Esophagus mucosa (tissue), 1 donor: ENCODE results near the gene NTSR1. TPM values are rescaled to one million over a fixed set of nuclear protein-coding genes. Genes with fewer than 3 reads are reported as not detected.

Experiments
- ATAC-seq: fragments of 200-7000 bp; cut with Tn5 transposase; one replicate; pipeline ENCODE4 v1.9.1; 2020
- total RNA-seq: library from RNA; stranded (reverse); gene quantifications from one replicate; pipeline ENCODE4 v1.2.4, GENCODE V29; 2023
- donor health status: DM: yes; HTN: yes; CAD: no.

Gene NTSR1
- total RNA-seq, 1 donor from 2014 or later, result not detected

DNA sequence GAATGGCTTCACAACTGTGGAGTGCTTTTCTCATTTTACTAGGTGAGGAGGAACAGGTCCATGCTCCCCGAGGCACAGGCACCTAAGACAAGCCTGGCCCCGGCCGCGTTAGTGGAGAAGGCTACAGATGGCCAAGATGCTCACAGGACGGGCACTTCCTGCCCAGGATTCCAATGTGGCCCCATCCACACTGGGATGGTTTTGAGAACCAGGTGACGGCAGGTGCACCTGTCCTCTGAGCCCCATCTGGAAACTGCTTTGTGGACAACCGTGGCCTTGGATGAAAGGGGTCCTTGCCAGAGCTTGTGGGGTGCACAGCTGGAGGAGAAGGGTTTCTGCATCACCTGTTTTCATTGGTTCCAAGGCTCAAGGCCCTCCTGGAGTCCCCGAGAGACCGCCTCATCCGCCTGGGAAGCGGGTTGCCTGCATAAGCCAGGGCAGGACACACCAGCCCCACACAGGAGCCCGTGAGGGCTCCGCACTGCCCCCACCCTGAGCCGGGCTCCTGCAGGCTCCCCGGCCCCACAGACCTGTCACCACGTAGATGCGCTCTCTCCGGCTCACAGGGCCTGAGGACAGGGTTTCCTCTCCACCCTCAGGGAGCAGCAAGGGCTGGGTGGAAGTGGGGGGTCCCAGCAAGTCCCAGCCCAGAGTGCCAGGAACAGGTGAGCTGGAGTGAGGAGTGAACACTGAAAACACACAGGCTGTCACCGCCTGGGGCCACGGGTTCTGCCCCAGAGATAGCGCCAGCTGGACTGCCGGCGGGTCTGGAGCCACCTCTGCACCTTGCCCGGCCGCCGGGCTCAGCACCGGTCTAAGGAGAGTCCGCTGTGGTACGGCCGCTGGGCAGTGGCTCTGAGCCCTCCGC, 18.3 kb downstream of the NTSR1 start:
- no peak for ATAC-seq

DNA sequence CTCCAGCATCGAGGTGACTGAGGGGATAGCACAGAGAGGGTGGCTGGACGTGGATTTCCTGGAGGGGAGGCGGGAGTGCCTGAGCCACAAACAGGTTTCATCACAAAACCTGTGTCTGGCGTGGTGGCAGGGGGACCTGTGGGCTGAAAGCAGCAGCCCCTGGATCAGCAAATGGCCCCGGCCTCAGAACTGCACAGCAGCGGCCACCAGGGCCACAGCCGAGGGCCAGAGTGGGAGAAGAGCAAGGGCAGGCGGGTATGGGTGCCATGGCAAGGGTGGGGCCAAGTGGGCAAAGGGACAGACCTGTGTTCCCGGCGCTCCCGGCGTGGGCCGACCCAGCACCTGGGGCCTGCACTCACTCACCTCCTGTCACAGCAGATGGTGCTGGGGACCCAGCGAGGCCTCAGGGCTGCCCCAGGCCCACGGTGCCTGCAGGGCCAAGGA, 19.0 kb downstream of the NTSR1 start:
- peak; percentile 13 for ATAC-seq

DNA sequence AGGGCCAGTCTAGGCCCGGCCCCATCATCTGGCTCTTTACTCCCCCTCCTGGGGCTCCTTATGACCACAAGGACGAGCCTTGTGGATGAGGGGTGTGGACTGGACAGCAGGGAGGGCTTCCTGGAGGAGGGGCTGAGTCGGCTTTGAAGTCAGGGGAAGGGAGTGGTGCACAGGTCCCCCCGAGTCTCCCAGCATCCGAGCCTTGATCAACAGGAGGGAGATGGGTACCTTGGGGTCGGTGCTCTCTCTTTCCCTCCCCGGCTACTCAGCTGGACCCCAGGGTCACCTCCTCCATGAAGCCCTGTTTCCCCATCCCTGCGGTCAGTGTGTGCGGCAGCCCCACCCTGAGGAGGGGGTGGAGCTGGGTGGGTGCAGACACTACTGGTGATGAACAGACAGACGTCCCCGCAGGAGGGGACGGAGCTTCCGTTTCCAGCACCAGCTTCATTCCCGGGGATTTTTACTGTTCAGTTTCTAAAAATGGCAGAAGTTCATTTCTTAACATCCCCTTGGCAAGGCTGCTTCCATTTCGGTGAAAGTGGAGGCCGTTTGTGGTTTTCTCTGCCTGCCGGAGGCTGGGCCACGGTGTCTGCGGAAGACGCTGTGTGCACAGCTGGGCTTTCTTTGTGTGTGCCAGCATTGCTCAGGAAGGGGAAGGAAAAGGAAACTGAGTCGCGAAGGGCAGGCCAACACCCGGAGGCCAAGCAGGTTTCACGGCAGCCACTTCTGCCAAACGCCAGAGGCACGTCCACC, 19.6 kb downstream of the NTSR1 start:
- no peak for ATAC-seq

DNA sequence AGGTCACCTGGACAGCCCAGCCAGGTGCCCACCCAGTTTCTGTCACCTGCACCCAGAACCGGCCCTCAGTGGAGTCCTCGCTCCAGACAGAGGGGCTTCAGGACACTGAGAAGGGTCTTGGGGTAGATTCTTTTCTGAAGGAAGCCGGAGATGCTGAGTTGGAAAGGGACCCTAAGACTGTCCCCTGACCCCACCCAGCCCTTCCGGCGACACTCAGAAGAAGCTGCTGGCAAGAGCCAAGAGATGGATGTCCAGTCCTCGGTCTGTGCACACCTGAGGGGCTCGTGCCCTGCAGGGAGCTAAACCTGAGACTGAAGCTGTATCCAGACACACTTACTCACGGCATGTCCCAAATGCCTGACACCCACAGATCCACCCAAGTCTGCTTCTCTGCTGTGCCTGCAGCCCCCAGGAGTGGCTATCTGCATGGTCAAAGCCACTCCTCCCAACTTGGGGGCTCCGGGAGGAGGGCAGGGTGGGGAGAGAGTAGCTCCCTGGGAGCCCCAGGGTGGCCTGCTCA, 20.2 kb downstream of the NTSR1 start:
- no peak for ATAC-seq

DNA sequence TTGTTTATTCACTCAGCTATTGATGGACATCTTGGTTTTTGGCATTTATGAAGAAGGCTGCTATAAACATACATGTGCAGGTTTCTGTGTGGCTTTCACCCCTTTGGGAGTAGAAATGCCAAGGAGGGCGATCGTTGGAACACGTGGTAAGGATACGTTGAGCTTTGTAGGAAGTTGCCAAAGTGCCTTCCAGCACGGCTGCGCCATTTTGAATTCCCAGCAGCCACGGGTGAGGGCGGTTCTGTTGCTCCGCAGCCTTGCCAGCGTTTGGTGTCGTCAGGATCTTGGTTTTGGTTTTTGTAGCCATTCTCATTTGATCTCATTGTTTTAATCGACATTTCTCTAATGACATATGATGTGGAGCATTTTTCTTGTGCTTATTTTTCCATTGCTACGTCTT, 21.8 kb downstream of the NTSR1 start:
- ATAC-seq, result no peak

DNA sequence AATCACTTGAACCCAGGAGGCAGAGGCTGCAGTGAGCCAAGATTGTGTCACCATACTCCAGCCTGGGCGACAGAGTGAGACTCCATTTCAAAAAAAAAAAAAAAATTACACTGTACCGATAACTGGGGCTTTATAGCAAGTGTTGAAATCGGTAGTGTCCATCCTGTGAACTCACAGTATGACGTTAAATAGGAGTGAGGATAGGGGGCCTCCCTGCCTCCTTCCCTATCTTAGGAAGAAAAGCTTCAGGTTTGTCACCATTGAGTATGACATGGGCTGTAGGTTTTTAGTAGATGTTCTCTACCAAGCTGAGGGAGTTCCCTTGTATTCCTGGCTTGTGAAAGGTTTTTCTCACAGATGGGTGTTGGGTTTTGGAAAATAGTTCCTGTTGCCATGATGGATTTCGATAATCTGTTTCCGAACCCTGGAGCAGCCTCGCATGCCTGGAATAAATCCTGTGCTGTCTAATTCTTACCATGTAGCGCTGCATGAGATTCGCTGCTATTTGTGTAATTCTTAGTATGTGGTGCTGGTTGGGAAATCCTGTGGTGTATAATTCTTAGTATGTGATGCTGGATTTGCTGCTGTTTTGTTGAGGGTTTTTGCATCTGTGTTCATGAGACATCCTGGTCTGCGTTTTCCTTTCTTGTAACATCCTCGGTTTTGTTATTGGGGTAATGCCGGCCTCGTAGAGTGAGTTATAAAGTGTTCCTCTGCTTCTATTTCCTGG, 23.6 kb downstream of the NTSR1 start:
- no peak for ATAC-seq

DNA sequence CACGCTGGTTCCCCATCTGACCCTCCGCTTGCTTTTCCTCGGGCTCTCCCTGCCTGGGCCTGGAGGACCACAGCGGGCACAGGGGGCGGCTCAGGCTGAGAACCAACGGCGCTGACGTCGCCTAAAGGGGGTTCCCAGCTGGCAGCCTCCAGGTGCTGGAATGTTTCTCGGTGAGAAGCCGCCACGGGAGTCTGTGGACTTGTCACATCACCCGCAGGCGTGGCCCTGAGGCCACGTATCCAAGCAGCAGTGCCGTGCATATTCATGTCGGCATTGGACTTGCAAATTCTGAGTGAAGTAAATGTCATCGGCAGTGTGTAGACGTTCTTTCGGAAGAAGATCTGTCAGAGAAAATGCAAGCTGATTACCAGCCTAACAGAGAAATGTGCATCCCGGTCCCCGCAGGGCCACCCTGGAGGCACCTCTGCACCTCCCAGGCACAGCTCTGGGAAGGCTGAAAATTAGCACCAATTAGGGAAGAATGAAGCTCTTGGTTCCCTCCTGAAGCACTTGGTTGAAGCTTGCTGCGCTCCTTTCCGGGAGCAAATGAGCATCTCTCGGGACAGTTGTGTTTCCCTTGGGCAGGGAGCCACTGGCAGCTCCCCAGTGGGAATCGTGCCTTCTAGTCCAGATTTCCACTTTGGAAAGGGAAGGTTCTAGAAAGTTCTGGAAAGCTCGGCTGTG, 24.3 kb downstream of the NTSR1 start:
- ATAC-seq, result no peak

DNA sequence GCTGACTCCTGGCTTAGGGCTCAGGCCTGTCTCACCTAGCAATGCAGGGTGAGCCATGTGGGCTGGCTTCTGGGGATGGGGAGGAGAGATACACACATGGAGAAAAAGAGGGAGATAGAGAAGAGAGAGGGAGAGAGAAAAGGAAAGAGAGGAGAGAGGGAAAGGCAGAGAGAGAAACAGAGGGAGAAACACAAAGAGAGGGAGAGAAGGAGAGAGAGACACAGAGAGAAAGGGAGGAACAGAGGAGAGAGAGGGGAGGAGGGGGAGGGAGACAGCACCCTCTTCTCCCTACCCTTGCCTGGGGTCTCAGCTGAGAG, 24.8 kb downstream of the NTSR1 start:
- ATAC-seq, result no peak

DNA sequence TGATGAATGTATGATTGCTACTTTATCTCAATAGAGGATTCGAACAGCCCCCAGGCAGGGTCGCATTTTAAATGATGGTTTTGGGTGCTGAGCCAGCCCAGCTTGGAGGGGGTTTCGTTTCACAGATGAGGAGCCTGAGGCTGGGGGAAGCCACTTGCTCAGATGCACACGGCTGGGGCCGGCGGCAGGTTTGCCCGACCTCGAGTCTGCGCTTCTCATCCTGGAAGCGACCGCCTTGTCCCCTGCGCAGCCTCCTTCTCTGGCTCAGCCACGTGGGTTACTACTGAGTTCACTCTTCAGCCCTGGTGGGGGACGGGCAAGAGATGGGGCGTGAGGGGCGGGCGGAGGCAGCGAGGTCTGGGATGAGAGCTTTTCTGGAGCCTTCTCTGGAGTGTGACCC, 25.3 kb downstream of the NTSR1 start:
- ATAC-seq, result no peak

DNA sequence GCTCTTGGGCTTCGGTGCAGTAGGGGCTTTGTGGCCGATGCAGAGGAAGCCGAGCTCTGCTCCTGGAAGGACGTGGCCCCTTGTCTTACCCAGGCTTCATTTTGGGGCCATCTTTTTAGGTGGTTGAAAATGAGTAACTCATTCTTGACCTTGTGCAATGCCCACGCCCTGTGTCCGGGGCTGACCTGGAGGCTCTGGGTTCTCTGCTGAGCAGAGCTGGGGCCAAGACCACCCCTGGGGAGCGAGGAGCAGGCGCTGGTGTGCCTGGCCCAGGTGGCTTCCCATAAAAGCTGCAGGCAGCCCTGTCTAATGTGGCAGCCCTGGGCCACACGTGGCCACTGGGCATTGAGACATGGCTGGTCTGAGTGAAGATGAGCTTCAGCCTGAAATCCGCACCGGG, 25.7 kb downstream of the NTSR1 start:
- ATAC-seq, result no peak

DNA sequence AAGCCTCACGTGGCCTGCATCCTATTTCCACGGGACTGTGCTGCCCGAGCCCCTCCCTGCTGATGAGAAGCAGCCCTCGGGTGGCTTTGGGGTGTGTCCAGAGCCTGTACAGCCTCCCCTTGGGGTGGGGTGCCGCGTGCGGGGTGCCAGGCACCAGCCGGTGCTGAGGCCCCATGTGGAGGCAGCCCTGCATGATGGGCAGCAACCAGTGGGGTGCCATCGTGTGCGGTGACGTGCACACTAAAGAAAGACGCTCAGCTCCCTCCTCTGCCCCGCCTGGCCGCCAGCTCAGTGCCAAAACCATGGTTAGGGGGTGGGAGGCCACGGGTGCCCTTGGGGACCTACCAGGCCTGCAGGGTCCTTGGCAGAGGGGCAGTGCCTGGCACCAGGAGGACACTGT, 26.2 kb downstream of the NTSR1 start:
- ATAC-seq, result no peak

DNA sequence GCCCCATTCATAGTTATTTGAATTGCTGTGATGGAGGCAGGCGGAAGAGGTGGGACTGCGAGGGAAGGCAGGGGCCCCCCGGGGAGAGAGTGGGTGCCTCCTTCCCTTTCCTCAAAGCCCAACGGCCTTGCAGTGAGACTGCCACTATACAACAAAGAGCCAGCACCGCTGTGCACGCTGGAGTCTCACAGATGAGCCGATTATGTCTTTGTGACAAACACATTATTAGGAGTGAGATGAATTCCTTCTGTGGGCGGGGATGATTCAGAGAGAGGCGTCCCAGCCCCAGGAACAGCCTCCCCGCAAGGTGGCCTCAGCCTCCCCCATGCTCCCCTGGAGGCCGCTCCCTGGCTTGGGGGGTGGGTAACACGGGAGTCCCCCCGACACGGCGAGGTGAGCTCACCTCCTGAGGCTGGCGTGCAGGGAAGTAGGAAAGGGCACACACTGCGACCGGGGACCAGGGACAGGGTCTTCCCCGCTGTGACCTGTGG, 26.7 kb downstream of the NTSR1 start:
- ATAC-seq, result no peak

DNA sequence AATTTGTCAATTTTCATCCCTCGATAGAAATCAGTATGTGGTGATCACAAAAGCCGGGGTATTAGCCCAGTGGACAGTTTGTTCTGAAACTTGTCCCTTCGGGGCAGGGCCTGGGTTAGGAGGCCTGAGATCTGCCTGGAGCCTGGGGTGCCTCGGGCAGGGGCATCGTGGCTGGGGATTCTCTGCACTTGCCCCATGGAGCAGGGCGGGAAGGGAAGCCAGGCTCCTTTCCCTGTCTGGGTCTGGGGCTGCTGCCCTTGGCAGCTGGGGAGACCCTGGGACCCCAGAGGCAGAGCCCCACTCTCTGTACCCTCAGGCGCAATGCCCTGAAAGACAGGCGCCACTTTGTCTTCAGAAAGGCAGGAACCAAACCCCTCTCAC, 27.4 kb downstream of the NTSR1 start:
- ATAC-seq, result no peak

DNA sequence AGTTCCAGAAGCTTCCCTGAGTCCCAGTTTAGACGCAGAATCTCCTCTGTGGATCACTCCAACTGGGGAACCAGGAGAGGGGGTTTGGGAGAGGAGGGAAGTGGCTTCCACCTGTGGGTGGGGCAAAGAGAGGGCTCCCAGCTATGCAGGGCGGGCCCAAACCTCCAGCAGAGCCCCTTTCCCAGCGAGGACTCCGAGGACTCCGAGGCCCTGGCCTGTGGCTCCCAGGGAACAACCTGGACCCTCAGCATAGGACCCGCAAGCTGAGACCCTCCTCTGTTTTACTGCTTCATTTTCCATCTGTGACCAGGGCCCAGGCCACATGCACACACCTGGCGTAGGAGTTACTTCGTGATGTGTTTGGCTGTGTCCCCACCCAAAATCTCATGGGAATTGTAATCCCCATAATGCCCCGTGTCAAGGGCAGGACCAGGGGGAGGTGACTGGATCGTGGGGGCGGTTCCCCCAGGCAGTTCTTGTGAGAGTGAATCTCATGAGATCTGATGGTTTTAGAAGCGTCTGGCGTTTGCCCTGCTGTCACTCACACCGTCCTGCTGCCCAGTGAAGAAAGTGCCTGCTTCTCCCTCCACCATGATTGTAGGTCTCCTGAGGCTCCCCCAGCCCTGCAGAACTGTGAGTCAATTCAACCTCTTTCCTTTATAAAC, 27.9 kb downstream of the NTSR1 start:
- no peak for ATAC-seq

DNA sequence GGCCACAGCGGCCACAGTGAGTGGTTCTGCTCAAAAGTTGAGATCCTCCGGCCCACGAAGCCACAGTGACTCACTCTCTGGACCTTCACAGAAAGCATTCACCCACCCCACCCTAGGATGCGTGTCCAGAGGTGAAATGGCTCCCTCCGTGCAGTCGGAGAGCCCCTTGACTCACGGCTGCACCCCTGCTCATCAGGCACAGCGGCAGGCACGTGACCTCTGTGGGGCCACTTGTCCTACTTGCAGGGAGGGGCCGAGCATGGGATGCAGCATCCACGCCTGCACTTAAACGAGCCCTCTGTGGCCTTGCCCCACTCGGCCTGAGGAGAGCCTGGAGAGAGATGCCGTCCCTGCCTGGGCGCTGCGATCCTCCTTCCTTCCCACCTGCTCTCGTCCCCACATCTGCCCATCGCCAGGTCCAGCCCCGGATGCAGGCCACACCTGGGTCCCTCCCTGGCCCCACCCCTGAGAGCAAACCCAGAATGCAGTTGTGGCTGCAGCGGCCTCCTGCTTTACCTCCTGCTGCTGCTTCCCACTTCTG, 28.7 kb downstream of the NTSR1 start:
- ATAC-seq, result no peak

DNA sequence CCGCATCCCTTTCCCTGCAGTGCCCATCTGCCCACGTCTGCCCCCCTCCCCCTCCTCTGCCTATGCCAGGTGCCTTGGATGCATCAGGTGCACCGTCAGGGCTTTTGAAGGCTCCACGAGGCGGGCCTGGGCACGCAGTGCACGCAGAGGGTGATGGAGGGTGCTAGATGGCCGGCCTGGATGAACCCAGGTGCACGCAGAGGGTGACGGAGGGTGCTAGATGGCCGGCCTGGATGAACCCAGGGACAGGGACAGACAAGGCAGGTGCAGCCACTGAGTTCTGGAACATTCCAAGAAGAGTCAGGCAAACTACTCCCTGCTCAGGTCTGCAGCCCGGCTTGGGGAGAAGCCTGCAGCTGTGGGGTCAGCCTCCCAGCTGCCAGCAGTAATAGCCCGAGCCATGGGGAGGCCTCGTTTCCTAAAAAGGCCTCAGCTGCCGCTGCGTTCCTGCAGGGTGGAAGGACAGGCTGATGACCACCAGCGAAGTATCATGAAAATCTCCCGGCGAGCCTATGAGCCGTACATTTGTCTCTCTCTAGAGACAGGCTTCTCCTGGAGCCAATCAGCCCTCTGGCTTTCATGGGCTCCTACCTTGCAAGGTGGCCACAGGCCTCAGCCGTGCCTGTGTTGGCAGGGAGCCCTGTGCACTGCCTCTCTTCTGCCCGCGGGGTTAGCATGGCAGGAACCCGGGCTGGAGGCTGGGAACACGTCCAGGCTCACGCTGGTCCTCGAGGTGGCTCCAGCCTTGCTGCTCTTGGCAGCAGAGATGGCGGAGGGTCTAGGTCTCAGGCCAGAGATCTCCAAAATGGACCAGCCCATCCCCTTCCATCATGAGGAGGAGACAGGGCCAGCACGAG, 29.6 kb downstream of the NTSR1 start:
- no peak for ATAC-seq

DNA sequence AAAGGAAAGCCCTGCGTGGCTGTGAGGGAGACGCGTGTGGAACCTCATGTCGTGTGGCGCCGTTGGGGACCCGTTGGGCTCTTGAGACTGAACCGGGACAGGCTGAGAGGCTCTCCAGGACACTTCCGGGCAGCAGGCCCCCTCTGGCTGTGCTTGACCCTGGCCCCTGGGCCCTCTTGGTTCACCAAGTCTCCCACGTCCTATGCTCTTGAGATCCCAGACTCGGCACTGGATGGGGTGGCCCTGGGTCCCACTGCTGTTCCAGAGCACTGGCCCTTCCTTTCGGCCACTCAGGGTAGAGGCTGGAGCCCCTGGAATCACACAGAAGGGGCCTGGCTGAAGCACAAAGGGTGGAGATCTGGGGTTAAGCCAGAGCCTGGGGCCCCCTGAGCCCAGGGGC, 30.4 kb downstream of the NTSR1 start:
- no peak for ATAC-seq

DNA sequence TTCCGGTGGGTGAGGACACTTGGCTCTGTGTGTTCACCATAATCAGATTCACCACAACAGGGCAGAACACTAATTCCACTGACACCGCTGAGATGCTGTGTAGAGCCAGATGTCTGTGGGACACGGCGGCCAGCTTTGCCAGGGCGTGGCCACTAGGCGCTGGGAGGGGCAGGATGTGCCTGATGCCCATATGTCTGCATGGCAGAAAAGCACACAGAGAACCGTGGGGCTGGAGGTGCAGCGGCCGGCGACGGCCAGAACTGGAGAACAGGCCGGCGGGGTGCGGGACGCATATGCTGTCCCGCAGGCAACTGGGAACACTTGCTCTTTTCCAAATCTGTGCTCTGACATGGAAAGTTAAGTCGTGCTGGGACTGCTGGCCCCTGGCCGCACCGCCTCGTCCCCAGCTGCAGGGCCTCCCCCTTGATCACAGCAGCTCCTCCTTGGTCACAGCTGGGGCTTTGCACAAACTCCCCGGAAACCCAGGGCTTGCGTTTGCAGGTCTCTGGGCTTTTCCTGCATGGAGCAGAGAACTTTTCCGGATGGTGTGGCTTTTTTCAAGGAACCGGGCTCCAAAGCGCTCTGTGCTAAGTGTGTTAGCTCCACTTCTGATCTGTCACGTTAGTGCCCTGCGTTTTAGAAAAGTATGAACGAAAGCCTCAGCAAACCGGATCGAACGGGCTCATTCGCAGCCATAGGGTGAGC, 31.1 kb downstream of the NTSR1 start:
- peak; percentile 58 for ATAC-seq

DNA sequence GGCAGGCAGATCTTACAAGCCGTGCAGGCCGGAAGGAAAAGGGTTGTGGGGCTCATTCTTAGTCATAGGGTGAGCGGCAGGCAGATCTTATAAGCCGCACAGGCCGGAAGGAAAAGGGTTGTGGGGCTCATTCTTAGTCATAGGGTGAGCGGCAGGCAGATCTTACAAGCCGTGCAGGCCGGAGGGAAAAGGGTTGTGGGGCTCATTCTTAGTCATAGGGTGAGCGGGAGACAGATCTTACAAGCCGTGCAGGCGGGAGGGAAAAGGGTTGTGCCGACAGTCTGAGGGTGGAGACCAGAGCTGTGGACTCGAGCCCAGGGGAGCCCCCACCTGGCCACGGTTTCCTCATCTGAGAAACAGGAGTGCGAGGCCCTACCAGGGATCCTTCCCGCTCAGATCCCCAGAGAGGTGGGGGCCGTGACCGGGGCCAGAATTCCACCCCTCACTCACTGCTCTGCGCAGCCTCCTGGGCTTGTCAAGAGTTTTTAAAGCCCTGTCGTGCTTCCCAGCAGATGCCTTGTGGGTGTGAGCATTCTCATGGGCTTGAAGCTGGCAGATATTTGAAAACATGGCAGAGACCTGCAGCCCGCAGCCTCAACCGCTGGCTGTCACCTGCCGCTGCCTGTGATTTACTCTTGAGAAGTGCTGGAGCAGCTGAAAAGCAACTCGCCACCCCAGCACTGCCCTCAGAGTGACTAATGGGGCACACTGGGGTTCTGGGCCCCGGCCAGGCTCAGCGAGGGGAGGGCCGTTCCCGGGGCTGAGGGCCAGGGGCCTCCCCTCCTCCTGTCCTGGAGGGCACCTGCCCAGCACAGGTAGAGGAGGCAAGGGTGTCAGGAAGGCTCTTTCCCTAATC, 31.9 kb downstream of the NTSR1 start:
- peak; percentile 77 for ATAC-seq
